Neuronal stem cell (in vitro differentiated cells): ENCODE data around the gene CARD8.

Experiments
- DNase-seq: peaks from one replicate; pipeline ENCODE4 v3.0.0-alpha.2; 2013; ENCODE audit warnings: low spot score
- H2AFZ ChIP-seq: one replicate; pipeline ENCODE4 v1.6.1; 2013; ENCODE audit warnings: mild to moderate bottlenecking, low read length, inconsistent platforms
- H2AK5ac ChIP-seq: 2 replicates; pipeline ENCODE4 v1.6.1; 2013; ENCODE audit warnings: low read depth, mild to moderate bottlenecking, inconsistent platforms, low read length, moderate library complexity, mixed read lengths
- H2BK120ac ChIP-seq: 2 replicates; pipeline ENCODE4 v1.6.1; 2013; ENCODE audit warnings: low read depth, mild to moderate bottlenecking, inconsistent platforms, low read length, moderate library complexity, mixed read lengths
- H2BK12ac ChIP-seq: one replicate; pipeline ENCODE4 v1.6.1; 2013; ENCODE audit warnings: low read length, inconsistent platforms
- H2BK15ac ChIP-seq: 2 replicates; pipeline ENCODE4 v1.6.1; 2013; ENCODE audit warnings: mild to moderate bottlenecking, low read length, inconsistent platforms, mixed read lengths
- H2BK5ac ChIP-seq: one replicate; pipeline ENCODE4 v1.6.1; 2013; ENCODE audit warnings: inconsistent platforms, mild to moderate bottlenecking, low read length, moderate library complexity
- H3K14ac ChIP-seq: one replicate; pipeline ENCODE4 v1.6.1; 2013; ENCODE audit warnings: low read length, inconsistent platforms
- H3K18ac ChIP-seq: 2 replicates; pipeline ENCODE4 v1.6.1; 2013; ENCODE audit warnings: low read length, inconsistent platforms
- H3K23ac ChIP-seq: 2 replicates; pipeline ENCODE4 v1.6.1; 2013; ENCODE audit warnings: low read depth, mild to moderate bottlenecking, mixed read lengths, low read length, inconsistent platforms; ENCODE audit not compliant: poor library complexity
- H3K27ac ChIP-seq: replicated peaks from 3 replicates; pipeline ENCODE4 v1.5.1; 2013; ENCODE audit warnings: low read length, inconsistent platforms
- H3K27me3 ChIP-seq, 3 experiments: 2 replicates each; pipeline ENCODE4 v1.6.1; 2013; ENCODE audit warnings: low read length in 3 of 3, mild to moderate bottlenecking in 2 of 3, inconsistent platforms in 1 of 3, low read depth in 1 of 3, mixed read lengths in 1 of 3, moderate library complexity in 1 of 3; ENCODE audit not compliant: control insufficient read depth in 3 of 3, insufficient read depth in 3 of 3
- H3K36me3 ChIP-seq, 2 donors: replicated peaks in 1 of 2; 2 replicates each; pipeline ENCODE4 v1.6.1; 2013; ENCODE audit warnings: low read length in 2 of 2; ENCODE audit not compliant: control insufficient read depth in 2 of 2, insufficient read depth in 2 of 2
- H3K4ac ChIP-seq: 2 replicates; pipeline ENCODE4 v1.6.1; 2013; ENCODE audit warnings: inconsistent platforms, mild to moderate bottlenecking, low read length, moderate library complexity
- H3K4me1 ChIP-seq, 2 donors: 1 replicate in 1 of 2; 2 replicates in 1 of 2; pipeline ENCODE4 v1.6.1; 2013; ENCODE audit warnings: low read length in 2 of 2, low read depth in 1 of 2; ENCODE audit not compliant: control insufficient read depth in 2 of 2, insufficient read depth in 1 of 2
- H3K4me2 ChIP-seq: one replicate; pipeline ENCODE4 v1.6.1; 2013; ENCODE audit warnings: mild to moderate bottlenecking, low read length, inconsistent platforms; ENCODE audit not compliant: insufficient read depth, poor library complexity, severe bottlenecking
- H3K4me3 ChIP-seq, 2 donors: 2 replicates each; pipeline ENCODE4 v1.5.1; 2013; ENCODE audit warnings: low read length in 2 of 2, mild to moderate bottlenecking in 2 of 2, inconsistent platforms in 1 of 2, moderate library complexity in 1 of 2
- H3K79me1 ChIP-seq: one replicate; pipeline ENCODE4 v1.6.1; 2013; ENCODE audit warnings: low read depth, mild to moderate bottlenecking, inconsistent platforms, low read length, moderate library complexity
- H3K9ac ChIP-seq: one replicate; pipeline ENCODE4 v1.6.1; 2013; ENCODE audit warnings: mild to moderate bottlenecking, low read depth, low read length, inconsistent platforms; ENCODE audit not compliant: poor library complexity
- H3K9me3 ChIP-seq, 2 donors: replicated peaks in 1 of 2; 2 replicates each; pipeline versions ENCODE3 to v1.6.1; 2013; ENCODE audit warnings: low read length in 2 of 2, mild to moderate bottlenecking in 2 of 2, inconsistent platforms in 1 of 2, low read depth in 1 of 2, mixed read lengths in 1 of 2, moderate library complexity in 1 of 2; ENCODE audit not compliant: control insufficient read depth in 2 of 2, insufficient read depth in 1 of 2
- H4K8ac ChIP-seq: one replicate; pipeline ENCODE4 v1.6.1; 2013; ENCODE audit warnings: low read depth, mild to moderate bottlenecking, inconsistent platforms, low read length, moderate library complexity
- H4K91ac ChIP-seq: one replicate; pipeline ENCODE4 v1.6.1; 2013; ENCODE audit warnings: low read length, low read depth, mild to moderate bottlenecking, inconsistent platforms; ENCODE audit not compliant: poor library complexity
- WGBS, 2 donors: extraction: QIAGEN DNeasy Blood & Tissue Kit; methylation state at CpG; one replicate each; pipeline ENCODE4 v1.1.7; 2013; ENCODE audit warnings: missing lambda C conversion rate in 2 of 2, mixed read lengths in 1 of 2; ENCODE audit not compliant: insufficient read length in 2 of 2, insufficient replicate concordance in 1 of 2; ENCODE audit errors: extremely low coverage in 2 of 2; 5-methylcytosine and 5-hydroxymethylcytosine counted together

Gene CARD8

DNA sequence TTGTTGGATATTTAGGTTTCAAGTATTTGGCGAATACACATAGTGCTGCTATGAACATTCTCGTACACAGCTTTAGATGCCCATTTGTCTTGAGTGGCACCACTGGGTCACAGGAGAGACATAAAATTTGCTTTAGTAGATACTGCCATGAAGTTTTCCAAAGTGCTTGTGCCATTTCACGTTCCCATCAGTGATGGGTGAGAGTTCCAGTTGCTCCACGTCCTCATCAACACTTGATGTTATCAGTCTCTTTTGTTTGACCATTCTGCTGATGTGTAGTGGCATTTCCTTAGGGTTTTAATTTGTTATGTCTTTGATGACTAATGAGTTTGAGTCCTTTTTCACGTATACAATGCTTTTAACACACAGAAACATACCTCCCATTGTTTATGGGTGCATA lies 74.2 kb downstream of the CARD8 start:
- H2BK12ac ChIP-seq = no peak overlapping the region
- no peak overlapping the region for H3K4me3 ChIP-seq
- H3K79me1 ChIP-seq = no peaks in the 10 kb centered on the region
- no peak for DNase-seq
- H3K4me1 ChIP-seq = no peaks in the 10 kb centered on the region
- peaks cover 10 to 32% of the 10 kb centered on the region in 2 donors for H3K9me3 ChIP-seq
- no peak overlapping the region for H3K14ac ChIP-seq
- H2BK5ac ChIP-seq = no peak overlapping the region
- no peak overlapping the region for H2AFZ ChIP-seq
- no peak overlapping the region for H2BK120ac ChIP-seq
- no peak overlapping the region for H3K9ac ChIP-seq
- H3K27me3 ChIP-seq = no peaks in the 10 kb centered on the region
- H3K23ac ChIP-seq = no peak overlapping the region
- no peak overlapping the region for H4K8ac ChIP-seq
- no CpG with 5 or more reads among the region's 5 CpGs for WGBS, 2 donors
- no peak overlapping the region for H2BK15ac ChIP-seq
- H3K36me3 ChIP-seq = peaks cover 17 to 69% of the 10 kb centered on the region in 2 donors
- no peak overlapping the region for H4K91ac ChIP-seq
- no peak overlapping the region for H3K4me2 ChIP-seq
- no peak overlapping the region for H2AK5ac ChIP-seq
- no peak overlapping the region for H3K18ac ChIP-seq
- no peak overlapping the region for H3K4ac ChIP-seq
- H3K27ac ChIP-seq = no peak overlapping the region

DNA sequence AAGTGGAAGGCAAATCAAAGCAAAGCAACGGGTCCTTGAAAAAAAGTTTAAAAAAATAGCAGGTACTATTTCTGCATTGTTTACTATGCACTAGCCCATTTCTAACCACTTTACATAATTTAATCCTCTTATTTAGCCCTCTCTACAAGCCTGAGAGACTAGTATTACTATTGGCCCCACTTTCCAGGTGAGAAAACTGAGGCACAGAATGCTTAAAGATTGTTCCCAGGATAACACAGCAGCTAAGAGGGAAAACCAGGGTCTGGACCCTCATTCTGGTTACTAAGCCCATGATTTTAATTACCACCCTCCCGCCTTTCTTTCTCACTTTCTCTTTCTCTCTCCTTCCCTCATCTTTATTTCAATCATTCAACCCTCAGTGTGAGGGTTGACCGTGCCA lies 79.5 kb downstream of the CARD8 start:
- Histone ChIP-seq H4K91ac (no peak overlapping the region), H3K9me3 (peaks cover 3 to 15% of the 10 kb centered on the region in 2 donors), H3K27me3 (no peaks in the 10 kb centered on the region), H3K9ac (no peak overlapping the region), H3K23ac (no peak overlapping the region), H2AFZ (no peak overlapping the region), H3K4me2 (no peak overlapping the region), H2BK5ac (no peak overlapping the region), H3K14ac (no peak overlapping the region), H2BK120ac (no peak overlapping the region), H2AK5ac (no peak overlapping the region), H3K36me3 (peaks cover 24 to 66% of the 10 kb centered on the region in 2 donors), H3K27ac (no peak overlapping the region), H2BK12ac (no peak overlapping the region), H2BK15ac (no peak overlapping the region), H3K4me1 (peaks cover 2 to 3% of the 10 kb centered on the region in 2 donors), H3K4me3 (no peak overlapping the region), H3K4ac (no peak overlapping the region), H4K8ac (no peak overlapping the region), H3K79me1 (peaks cover 2% of the 10 kb centered on the region), H3K18ac (no peak overlapping the region)
- WGBS, 2 donors = 100% methylated on average over 1 of the region's 3 CpGs; no CpG with 5 or more reads in 1 of the 2 donors
- DNase-seq = no peak

DNA sequence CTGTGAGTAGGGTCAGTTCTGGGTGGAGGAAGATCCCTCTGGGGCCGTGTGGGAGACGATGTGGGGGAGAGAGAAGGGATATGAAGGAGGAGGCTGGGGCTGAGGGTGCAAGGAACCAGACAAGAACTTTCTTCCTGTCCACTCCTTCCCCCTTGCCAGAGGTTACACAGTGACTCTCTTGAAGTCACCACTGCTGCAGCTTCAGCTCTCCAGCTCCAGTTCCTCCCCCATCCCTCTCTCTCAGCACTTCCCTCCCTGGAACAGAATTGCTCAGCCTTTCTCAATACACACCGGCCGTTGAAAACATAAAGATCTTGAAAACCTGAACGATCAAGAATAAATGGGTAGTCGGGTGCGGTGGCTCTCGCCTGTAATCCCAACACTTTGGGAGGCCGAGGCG lies 80.1 kb downstream of the CARD8 start:
- Histone ChIP-seq H2BK5ac (no peak overlapping the region), H3K27me3 (no peaks in the 10 kb centered on the region), H3K4ac (no peak overlapping the region), H2AK5ac (no peak overlapping the region), H3K4me3 (no peak overlapping the region), H2AFZ (no peak overlapping the region), H3K14ac (no peak overlapping the region), H4K91ac (no peak overlapping the region), H2BK12ac (no peak overlapping the region), H3K4me1 (peaks cover 6% of the 10 kb centered on the region in 2 donors), H3K79me1 (peaks cover 7% of the 10 kb centered on the region), H2BK15ac (no peak overlapping the region), H3K18ac (no peak overlapping the region), H3K9ac (no peak overlapping the region), H4K8ac (no peak overlapping the region), H3K9me3 (peaks cover 3 to 9% of the 10 kb centered on the region in 2 donors), H3K27ac (no peak overlapping the region), H3K23ac (no peak overlapping the region), H3K36me3 (peaks cover 24 to 62% of the 10 kb centered on the region in 2 donors), H2BK120ac (no peak overlapping the region), H3K4me2 (no peak overlapping the region)
- no peak for DNase-seq
- no CpG with 5 or more reads among the region's 10 CpGs for WGBS, 2 donors

DNA sequence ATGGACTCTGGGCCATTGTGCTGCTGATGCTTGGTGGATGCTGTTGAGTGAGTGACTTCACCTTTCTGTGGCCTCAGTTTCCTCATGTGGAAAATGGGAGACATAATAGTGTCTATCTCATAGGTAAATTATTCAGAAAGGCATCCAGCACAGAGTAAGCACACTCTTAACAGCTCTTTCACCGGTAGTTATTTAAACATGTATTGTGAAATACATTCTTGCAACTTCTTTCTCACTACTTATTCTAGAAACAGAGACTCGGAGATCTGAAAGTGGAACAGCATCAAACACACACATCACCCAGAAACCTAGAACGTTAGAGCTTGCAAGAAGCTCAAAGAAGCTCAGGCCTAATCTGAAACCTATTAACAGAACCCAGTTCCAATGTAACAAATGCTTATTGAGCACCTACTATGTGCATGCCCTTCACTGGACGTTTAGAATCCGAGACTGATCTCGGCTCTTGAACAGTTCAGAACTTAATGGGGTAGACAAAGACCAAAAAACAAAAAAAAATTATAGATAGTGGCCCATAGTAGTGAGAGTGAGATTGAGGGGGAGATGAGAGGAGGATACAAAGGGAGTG lies 81.2 kb downstream of the CARD8 start:
- no CpG with 5 or more reads among the region's 6 CpGs for WGBS, 2 donors
- H2BK120ac ChIP-seq = no peak overlapping the region
- H3K4me1 ChIP-seq = peaks cover 6% of the 10 kb centered on the region in 2 donors

More for the DNA sequence above, 81.2 kb downstream of the CARD8 start:
- Histone ChIP-seq H3K4me2 (no peak overlapping the region), H3K9me3 (peaks cover 0 to 2% of the 10 kb centered on the region in 2 donors), H2BK15ac (no peak overlapping the region), H4K91ac (no peak overlapping the region), H2BK12ac (no peak overlapping the region), H3K23ac (no peak overlapping the region), H3K4me3 (no peak overlapping the region), H3K14ac (no peak overlapping the region), H2AFZ (no peak overlapping the region), H3K18ac (no peak overlapping the region), H3K79me1 (peaks cover 7% of the 10 kb centered on the region), H3K4ac (no peak overlapping the region), H3K36me3 (peaks cover 21 to 55% of the 10 kb centered on the region in 2 donors), H3K27ac (no peak overlapping the region), H3K27me3 (no peaks in the 10 kb centered on the region), H4K8ac (no peak overlapping the region), H2BK5ac (no peak overlapping the region), H3K9ac (no peak overlapping the region), H2AK5ac (no peak overlapping the region)
- DNase-seq = no peak
